SK-N-MC (cell line): ENCODE measurements around the gene TUBB6.
A peak's percentile ranks its signal among the peaks of the same experiment; 100 is the strongest.

Source experiments
- DNase-seq: peaks from one replicate; pipeline ENCODE4 v3.0.0-alpha.2; 2011; ENCODE audit warnings: low read depth, low spot score
- H3K27ac ChIP-seq: fragments of 200-600 bp; sonication (generic); 2 replicates; pipeline ENCODE4 v1.5.1; 2016; ENCODE audit warnings: mixed run types
- H3K36me3 ChIP-seq: fragments of 200-600 bp; sonication (generic); 2 replicates; pipeline ENCODE4 v1.6.1; 2017; ENCODE audit warnings: antibody characterized with exemption, low read length, mixed read lengths; ENCODE audit not compliant: insufficient read depth
- H3K4me3 ChIP-seq: fragments of 200-600 bp; sonication (generic); 2 replicates; pipeline ENCODE4 v1.5.1; 2016
- H3K9ac ChIP-seq: fragments of 200-600 bp; sonication (generic); 2 replicates; pipeline ENCODE4 v1.8.0; 2017; ENCODE audit warnings: mixed run types, mixed read lengths; ENCODE audit not compliant: insufficient read length
- H3K9me3 ChIP-seq: fragments of 200-600 bp; sonication (generic); 2 replicates; pipeline ENCODE4 v1.6.1; 2017; ENCODE audit warnings: low read depth, mild to moderate bottlenecking, antibody characterized with exemption, low read length, moderate library complexity, mixed read lengths
- EZH2 ChIP-seq: fragments of 200-600 bp; sonication (generic); IDR thresholded peaks from one replicate; pipeline ENCODE4 v1.6.1; 2017; ENCODE audit warnings: antibody characterized with exemption
- FOXP2 ChIP-seq: optimal IDR thresholded peaks from 2 replicates; pipeline ENCODE3; 2011; ENCODE audit warnings: mild to moderate bottlenecking, moderate library complexity; ENCODE audit not compliant: insufficient read depth; ENCODE audit errors: extremely low read length, control extremely low read depth
- POLR2AphosphoS5 ChIP-seq: IDR thresholded peaks from 2 replicates; pipeline ENCODE4 v1.6.1; 2012; ENCODE audit warnings: mild to moderate bottlenecking, low read depth, low read length, borderline replicate concordance

Gene TUBB6

DNA sequence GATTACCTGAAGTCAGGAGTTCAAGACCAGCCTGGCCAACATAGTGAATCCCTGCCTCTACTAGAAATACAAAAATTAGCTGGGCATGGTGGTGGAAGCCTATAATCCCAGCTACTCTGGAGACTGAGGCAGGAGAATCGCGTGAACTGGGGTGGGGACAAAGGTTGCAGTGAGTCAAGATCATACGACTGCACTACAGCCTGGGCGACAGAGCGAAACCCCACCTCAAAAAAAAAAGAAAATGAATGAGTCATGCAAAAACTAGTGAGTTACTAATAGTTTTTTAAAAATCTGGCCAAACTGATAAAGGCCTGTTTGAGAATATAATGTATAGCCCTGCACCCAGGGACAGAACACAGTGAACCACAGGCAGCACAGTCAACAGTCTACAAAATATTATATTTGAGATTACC lies 51.5 kb downstream of the TUBB6 start:
- Histone ChIP-seq H3K9ac (no peak overlapping the region), H3K36me3 (peaks cover 81% of the 10 kb centered on the region), H3K27ac (no peak overlapping the region), H3K9me3 (no peaks in the 10 kb centered on the region), H3K4me3 (no peak overlapping the region)
- no peak for DNase-seq
- TF ChIP-seq POLR2AphosphoS5 (no peak), FOXP2 (no peak), EZH2 (no peak)

DNA sequence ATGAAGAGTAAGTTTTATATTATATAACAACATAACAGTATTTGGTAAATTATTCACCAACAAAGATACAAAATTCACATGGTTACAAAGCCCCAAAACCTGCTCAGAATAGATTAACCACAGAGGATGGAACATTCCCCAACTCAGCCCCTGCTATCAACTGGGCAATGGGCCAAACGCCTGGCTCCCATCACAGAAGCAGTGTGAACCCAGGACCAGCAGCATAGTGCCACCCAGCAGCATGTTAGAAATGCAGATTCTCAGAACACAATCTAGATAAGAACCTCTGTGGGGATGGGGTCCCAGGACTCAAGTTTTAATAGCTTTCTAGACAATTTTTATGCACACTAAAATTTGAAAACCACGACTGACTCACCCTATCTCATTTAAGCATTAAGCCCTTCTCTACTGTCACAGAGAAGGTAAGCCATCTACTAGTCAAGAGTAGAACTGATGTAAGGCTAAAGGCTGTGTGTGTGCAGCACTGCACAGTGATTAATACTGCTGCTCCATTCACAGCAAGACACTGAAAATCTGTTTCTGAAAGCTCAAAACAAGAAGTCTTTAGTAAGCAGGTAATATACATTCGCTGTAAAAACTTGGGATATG lies 53.8 kb downstream of the TUBB6 start:
- H3K9me3 ChIP-seq = no peaks in the 10 kb centered on the region
- TF ChIP-seq EZH2 (no peak), FOXP2 (no peak), POLR2AphosphoS5 (no peak)
- H3K27ac ChIP-seq = peak overlapping the region; percentile 5
- no peak overlapping the region for H3K4me3 ChIP-seq
- H3K9ac ChIP-seq = no peak overlapping the region
- H3K36me3 ChIP-seq = peaks cover 77% of the 10 kb centered on the region
- DNase-seq = no peak

DNA sequence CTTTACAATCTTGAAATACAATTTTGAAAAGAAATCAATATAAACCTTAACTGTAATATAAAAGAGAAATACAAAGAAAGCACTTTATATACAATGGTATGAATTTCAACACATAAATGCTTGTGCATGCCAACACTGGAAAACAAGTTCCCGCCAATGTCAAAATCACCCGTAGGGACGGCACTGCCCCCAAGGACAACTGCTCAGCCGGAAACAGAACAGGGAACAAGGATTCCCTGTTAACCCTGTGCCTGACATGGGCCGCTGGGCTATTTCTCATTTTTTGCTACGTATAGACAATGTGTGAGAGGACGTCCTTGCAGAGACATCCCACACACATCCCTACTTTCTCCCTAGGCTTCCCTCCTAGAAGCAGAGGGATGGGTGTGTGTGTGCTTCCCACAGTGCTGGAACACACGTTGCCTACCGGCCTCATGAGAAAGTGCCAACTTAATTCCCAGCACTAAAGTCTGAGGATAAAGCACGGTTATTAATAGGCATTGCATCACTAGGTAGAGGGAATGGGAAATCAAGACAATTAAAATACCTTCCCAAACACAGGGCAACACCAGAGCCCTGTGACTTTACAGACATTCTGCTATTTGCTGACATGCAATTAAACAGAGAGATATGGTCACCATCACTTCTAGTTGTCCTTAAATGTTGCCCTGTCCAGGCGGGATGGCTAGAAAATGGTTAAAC lies 54.6 kb downstream of the TUBB6 start:
- DNase-seq = no peak
- peaks cover 77% of the 10 kb centered on the region for H3K36me3 ChIP-seq
- TF ChIP-seq EZH2 = no peak
- no peak for TF ChIP-seq FOXP2
- TF ChIP-seq POLR2AphosphoS5 = no peak

DNA sequence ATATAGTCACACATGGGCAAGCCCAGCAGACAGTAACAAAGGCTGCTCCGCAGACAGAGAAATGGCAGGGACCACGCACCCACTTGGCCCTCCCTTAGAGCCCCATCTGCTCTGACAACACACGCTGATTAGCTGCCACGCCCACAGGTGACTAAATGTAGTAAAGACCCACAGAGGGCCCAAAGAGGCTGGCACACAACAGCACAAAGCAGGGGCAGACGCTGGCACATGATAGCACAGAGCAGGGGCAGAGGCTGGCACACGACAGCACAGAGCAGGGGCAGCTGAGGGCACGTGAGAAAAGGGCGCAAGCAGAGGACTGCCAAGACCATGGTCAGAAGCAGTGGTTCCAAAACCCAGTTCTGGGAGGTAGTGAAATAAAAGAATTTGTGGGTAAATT lies 58.3 kb downstream of the TUBB6 start:
- TF ChIP-seq FOXP2 (no peak), EZH2 (no peak), POLR2AphosphoS5 (no peak)
- H3K27ac ChIP-seq = no peak overlapping the region
- H3K9ac ChIP-seq = no peak overlapping the region
- DNase-seq = no peak
- no peak overlapping the region for H3K4me3 ChIP-seq
- peaks cover 66% of the 10 kb centered on the region for H3K36me3 ChIP-seq
- no peaks in the 10 kb centered on the region for H3K9me3 ChIP-seq

More for the DNA sequence above, 54.6 kb downstream of the TUBB6 start:
- Histone ChIP-seq H3K9ac (no peak overlapping the region), H3K4me3 (no peak overlapping the region), H3K27ac (peak overlapping the region; percentile 5; the same call in 1 of the 2 replicates), H3K9me3 (no peaks in the 10 kb centered on the region)

DNA sequence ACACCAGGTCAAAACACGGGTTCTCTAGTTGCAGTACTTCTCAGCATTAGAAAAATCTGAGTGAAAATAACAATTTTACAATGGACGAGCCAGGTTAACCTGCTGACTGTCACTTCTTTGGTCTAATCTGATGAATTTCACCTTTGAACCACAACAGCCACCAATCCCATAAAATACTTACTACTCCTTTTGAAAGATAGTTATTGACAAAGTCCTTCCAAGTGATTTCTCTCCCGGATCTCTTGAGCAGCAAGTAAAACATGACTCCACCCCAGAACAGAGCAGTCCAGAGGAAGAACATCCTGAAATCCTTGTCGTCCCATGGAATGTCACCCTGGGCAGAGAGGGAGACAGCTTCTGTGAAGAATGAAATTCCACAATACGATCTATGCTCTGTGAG lies 58.7 kb downstream of the TUBB6 start:
- Histone ChIP-seq H3K27ac (no peak overlapping the region), H3K36me3 (peaks cover 64% of the 10 kb centered on the region)

DNA sequence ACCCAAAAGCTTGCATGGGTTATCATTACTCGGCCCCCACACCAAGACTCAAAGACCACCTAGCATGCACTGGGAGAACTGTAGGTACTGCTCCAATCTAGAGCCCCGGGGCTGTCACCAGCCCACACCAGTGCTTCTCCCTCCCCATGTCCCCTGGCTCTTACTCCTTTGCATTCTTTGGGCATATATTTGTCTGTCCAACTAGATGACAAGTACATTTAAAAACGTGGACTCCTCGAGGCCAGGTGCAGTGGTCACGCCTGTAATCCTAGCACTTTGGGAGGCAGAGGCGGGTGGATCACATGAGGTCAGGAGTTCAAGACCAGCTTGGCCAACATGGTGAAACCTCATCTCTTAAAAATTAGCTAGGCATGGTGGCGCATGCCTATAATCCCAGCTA lies 61.2 kb downstream of the TUBB6 start:
- Histone ChIP-seq H3K36me3 (peaks cover 40% of the 10 kb centered on the region), H3K4me3 (no peak overlapping the region), H3K27ac (no peak overlapping the region), H3K9me3 (no peaks in the 10 kb centered on the region), H3K9ac (no peak overlapping the region)
- no peak for DNase-seq
- no peak for TF ChIP-seq FOXP2

More for the DNA sequence above, 58.7 kb downstream of the TUBB6 start:
- H3K4me3 ChIP-seq = no peak overlapping the region
- no peak overlapping the region for H3K9ac ChIP-seq
- no peak for DNase-seq
- TF ChIP-seq FOXP2 = no peak
- no peak for TF ChIP-seq POLR2AphosphoS5
- TF ChIP-seq EZH2 = no peak
- H3K9me3 ChIP-seq = no peaks in the 10 kb centered on the region

DNA sequence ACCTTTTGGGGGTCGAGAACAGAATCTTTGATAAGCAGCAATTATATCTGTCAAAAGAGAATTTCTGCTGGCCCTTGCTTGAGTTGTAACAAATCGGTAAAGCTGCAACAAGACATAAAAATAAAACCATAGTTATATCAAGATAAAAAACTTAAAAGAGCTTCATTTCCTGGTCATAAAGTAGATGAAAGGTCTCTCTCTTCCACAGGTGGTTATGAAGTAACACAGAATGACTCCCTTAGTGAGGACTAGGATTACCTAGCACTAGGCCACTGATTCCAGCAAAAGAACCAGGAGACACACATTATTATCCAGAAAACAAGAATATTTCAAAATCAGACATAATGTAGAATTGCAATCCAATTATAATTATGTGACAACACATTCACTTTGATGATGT lies 63.5 kb downstream of the TUBB6 start:
- DNase-seq = no peak
- no peak overlapping the region for H3K9ac ChIP-seq
- H3K36me3 ChIP-seq = peaks cover 28% of the 10 kb centered on the region
- 0 out of 2 replicates have a peak overlapping the region, but pooled peaks have one; percentile 3 for H3K27ac ChIP-seq
- H3K4me3 ChIP-seq = no peak overlapping the region
- TF ChIP-seq POLR2AphosphoS5 (no peak), FOXP2 (no peak)
- H3K9me3 ChIP-seq = no peaks in the 10 kb centered on the region

DNA sequence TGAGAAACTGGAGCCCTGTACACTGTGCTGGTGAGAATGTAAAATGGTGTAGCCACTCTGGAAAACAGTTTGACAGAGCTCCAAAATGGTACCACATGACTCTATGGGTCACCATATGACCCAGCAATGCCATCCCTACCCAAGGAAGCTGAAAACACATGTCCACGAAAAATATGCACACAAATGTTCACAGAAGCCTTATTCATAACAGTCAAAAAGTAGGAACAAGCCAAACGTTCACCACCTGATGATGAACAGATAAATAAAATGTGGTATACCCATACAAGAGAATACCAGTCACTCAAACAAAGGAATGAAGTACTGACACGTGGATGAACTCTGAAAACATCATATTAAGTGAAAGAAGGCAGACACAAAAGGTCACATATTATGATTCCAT lies 64.4 kb downstream of the TUBB6 start:
- Histone ChIP-seq H3K36me3 (peaks cover 21% of the 10 kb centered on the region), H3K9ac (no peak overlapping the region), H3K4me3 (no peak overlapping the region), H3K9me3 (no peaks in the 10 kb centered on the region), H3K27ac (no peak overlapping the region)
- TF ChIP-seq FOXP2 (no peak), POLR2AphosphoS5 (no peak), EZH2 (no peak)
- no peak for DNase-seq

DNA sequence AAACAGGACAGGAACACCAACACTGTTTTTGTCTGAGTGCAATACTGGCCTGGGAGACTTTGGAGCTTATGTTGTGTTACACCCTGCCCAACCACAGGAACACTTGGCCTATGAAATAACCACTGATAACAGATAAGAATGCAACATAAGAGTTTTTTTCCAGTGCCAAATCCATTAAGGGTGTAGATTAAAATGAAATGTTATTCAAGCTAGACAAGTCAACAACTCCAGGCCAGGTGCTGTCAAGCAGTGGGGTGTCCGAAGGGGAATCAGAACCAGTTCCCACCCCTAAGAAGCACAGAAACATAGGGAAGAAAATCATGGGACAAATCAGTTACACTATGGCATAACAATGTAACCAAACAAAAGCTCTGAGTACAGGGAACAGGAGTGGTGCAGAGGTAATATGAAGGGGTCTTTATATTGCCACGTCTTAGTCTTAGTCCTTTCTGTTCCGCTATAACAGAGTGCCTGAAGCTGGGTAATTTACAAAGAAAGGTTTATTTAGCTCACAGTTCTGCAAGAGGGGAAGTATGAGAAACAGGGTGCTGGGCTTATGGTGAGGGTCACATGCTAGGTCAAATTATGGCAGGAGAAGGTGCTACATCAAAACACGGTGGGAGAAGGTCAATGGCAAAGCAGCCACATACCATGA lies 65.2 kb downstream of the TUBB6 start:
- Histone ChIP-seq H3K9me3 (no peaks in the 10 kb centered on the region), H3K27ac (peak overlapping the region; percentile 40; the same call in 1 of the 2 replicates), H3K9ac (no peak overlapping the region), H3K4me3 (no peak overlapping the region), H3K36me3 (peaks cover 16% of the 10 kb centered on the region)
- no peak for DNase-seq
- TF ChIP-seq FOXP2 = no peak
- no peak for TF ChIP-seq POLR2AphosphoS5
- no peak for TF ChIP-seq EZH2
